Osteoblast (primary cell): ENCODE results near the gene TBC1D32. TPM values are rescaled to one million over a fixed set of nuclear protein-coding genes. Genes with fewer than 3 reads are reported as not detected.

Source experiments
- DNase-seq: peaks from one replicate; pipeline ENCODE4 v3.0.0; 2011; ENCODE audit warnings: low spot score, mixed read lengths; ENCODE audit not compliant: insufficient read length; ENCODE audit errors: missing footprints
- H2AFZ ChIP-seq: 2 replicates; pipeline ENCODE4 v1.6.0; 2011; ENCODE audit warnings: mild to moderate bottlenecking, low read length
- H3K27ac ChIP-seq: 2 replicates; pipeline ENCODE4 v1.5.1; 2011; ENCODE audit warnings: mild to moderate bottlenecking, low read depth, low read length, moderate library complexity
- H3K27me3 ChIP-seq: 2 replicates; pipeline ENCODE4 v1.6.0; 2012; ENCODE audit warnings: mild to moderate bottlenecking, control low read depth, inconsistent platforms, low read length, moderate library complexity; ENCODE audit not compliant: insufficient read depth
- H3K36me3 ChIP-seq: 2 replicates; pipeline ENCODE4 v1.5.1; 2011; ENCODE audit warnings: mild to moderate bottlenecking, low read length, control low read depth, moderate library complexity; ENCODE audit not compliant: insufficient read depth
- H3K4me1 ChIP-seq: 2 replicates; pipeline ENCODE4 v1.5.1; 2011; ENCODE audit warnings: mild to moderate bottlenecking, low read length, control low read depth, moderate library complexity; ENCODE audit not compliant: insufficient read depth
- H3K4me2 ChIP-seq: 2 replicates; pipeline ENCODE4 v1.6.0; 2011; ENCODE audit warnings: mild to moderate bottlenecking, low read length; ENCODE audit not compliant: insufficient read depth
- H3K4me3 ChIP-seq: fragments of 200-600 bp; sonication (generic); 3 replicates; pipeline ENCODE4 v1.5.1; 2012; ENCODE audit warnings: mild to moderate bottlenecking, low read length, inconsistent platforms; ENCODE audit not compliant: insufficient read depth
- H3K79me2 ChIP-seq: 2 replicates; pipeline ENCODE4 v1.6.0; 2012; ENCODE audit warnings: mild to moderate bottlenecking, low read length, control low read depth, inconsistent platforms; ENCODE audit not compliant: insufficient read depth
- H3K9me3 ChIP-seq: 2 replicates; pipeline ENCODE4 v1.5.1; 2011; ENCODE audit warnings: low read depth, low read length, control low read depth
- H4K20me1 ChIP-seq: 2 replicates; pipeline ENCODE4 v1.6.0; 2012; ENCODE audit warnings: mild to moderate bottlenecking, low read length, control low read depth; ENCODE audit not compliant: insufficient read depth
- total RNA-seq: library from RNA; depleted of rRNA; stranded (reverse); fragments of >200 nt; gene quantifications from 2 replicates; pipeline ENCODE4 v1.2.3, GENCODE V29; 2012
- TF ChIP-seq, protein P1 (sequence below): IDR thresholded peaks from 2 replicates; pipeline ENCODE4 v1.5.1; 2011; ENCODE audit warnings: mild to moderate bottlenecking, low read depth, low read length, moderate library complexity; ENCODE audit errors: extremely low read depth

TBC1D32 gene
- total RNA-seq, 1 donor, result 17.4 TPM

DNA sequence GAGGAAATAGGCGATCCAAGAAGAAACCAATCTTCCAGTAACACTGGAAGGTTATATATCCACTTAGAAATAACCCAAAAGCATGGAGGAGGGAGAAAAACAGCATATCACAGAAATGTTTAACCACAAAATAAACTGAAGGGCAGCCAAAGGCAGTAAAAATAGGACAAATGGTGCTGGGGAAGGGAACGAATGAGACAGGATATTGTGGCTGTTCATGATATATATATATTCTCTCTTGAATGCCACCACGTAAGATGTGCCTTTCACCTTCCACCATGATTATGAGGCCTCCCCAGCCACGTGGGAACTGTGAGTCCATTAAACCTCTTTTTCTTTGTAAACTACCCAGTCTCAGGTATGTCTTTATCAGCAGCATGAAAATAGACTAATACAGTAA is 162.4 kb downstream of the TBC1D32 start:
- no peaks in the 10 kb centered on the region for H3K79me2 ChIP-seq
- no peak overlapping the region for H3K4me2 ChIP-seq
- H2AFZ ChIP-seq, result no peak overlapping the region
- no peaks in the 10 kb centered on the region for H3K36me3 ChIP-seq
- no peaks in the 10 kb centered on the region for H4K20me1 ChIP-seq
- H3K27ac ChIP-seq, result no peak overlapping the region
- DNase-seq, result no peak
- H3K4me1 ChIP-seq, result no peaks in the 10 kb centered on the region
- H3K4me3 ChIP-seq, result no peak overlapping the region
- no peaks in the 10 kb centered on the region for H3K27me3 ChIP-seq
- H3K9me3 ChIP-seq, result no peaks in the 10 kb centered on the region
- TF ChIP-seq, protein P1, sequence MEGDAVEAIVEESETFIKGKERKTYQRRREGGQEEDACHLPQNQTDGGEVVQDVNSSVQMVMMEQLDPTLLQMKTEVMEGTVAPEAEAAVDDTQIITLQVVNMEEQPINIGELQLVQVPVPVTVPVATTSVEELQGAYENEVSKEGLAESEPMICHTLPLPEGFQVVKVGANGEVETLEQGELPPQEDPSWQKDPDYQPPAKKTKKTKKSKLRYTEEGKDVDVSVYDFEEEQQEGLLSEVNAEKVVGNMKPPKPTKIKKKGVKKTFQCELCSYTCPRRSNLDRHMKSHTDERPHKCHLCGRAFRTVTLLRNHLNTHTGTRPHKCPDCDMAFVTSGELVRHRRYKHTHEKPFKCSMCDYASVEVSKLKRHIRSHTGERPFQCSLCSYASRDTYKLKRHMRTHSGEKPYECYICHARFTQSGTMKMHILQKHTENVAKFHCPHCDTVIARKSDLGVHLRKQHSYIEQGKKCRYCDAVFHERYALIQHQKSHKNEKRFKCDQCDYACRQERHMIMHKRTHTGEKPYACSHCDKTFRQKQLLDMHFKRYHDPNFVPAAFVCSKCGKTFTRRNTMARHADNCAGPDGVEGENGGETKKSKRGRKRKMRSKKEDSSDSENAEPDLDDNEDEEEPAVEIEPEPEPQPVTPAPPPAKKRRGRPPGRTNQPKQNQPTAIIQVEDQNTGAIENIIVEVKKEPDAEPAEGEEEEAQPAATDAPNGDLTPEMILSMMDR, result no peak

DNA sequence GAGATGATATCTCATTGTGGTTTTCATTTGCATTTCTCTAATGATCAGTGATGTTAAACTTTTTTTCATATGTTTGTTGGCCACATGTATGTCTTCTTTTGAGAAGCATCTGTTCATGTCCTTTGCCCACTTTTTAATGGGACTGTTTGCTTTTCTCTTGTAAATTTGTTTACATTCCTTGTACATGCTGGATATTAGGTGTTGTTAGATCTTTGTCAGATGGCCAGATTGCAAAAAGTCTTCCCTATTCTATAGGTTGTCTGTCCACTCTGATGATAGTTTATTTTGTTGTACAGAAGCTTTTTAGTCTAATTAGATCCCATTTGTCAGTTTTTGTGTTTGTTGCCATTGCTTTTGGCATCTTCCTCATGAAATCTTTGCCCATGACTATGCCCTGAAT is 172.4 kb downstream of the TBC1D32 start:
- TF ChIP-seq, protein P1, result no peak
- H2AFZ ChIP-seq, result no peak overlapping the region
- no peak overlapping the region for H3K4me2 ChIP-seq
- H3K9me3 ChIP-seq, result no peaks in the 10 kb centered on the region
- peaks cover 6% of the 10 kb centered on the region for H3K4me1 ChIP-seq
- DNase-seq, result no peak
- H3K27me3 ChIP-seq, result no peaks in the 10 kb centered on the region
- H3K4me3 ChIP-seq, result no peak overlapping the region
- H4K20me1 ChIP-seq, result no peaks in the 10 kb centered on the region
- H3K27ac ChIP-seq, result no peak overlapping the region
- H3K36me3 ChIP-seq, result no peaks in the 10 kb centered on the region
- no peaks in the 10 kb centered on the region for H3K79me2 ChIP-seq

GRCh38 chr6:121160276-121160675 is 174.0 kb downstream of the TBC1D32 start:
- no peak overlapping the region for H3K27ac ChIP-seq
- H3K27me3 ChIP-seq, result no peaks in the 10 kb centered on the region
- no peaks in the 10 kb centered on the region for H3K36me3 ChIP-seq
- peaks cover 6% of the 10 kb centered on the region for H3K4me1 ChIP-seq
- H3K79me2 ChIP-seq, result no peaks in the 10 kb centered on the region
- H4K20me1 ChIP-seq, result no peaks in the 10 kb centered on the region
- no peaks in the 10 kb centered on the region for H3K9me3 ChIP-seq
- DNase-seq, result no peak
- no peak overlapping the region for H2AFZ ChIP-seq
- TF ChIP-seq, protein P1, result no peak
- no peak overlapping the region for H3K4me3 ChIP-seq
- H3K4me2 ChIP-seq, result no peak overlapping the region

GRCh38 chr6:121158891-121159290 is 175.4 kb downstream of the TBC1D32 start:
- H4K20me1 ChIP-seq, result no peaks in the 10 kb centered on the region
- H3K4me2 ChIP-seq, result no peak overlapping the region
- no peak overlapping the region for H2AFZ ChIP-seq
- no peaks in the 10 kb centered on the region for H3K9me3 ChIP-seq
- no peaks in the 10 kb centered on the region for H3K36me3 ChIP-seq
- H3K4me1 ChIP-seq, result peaks cover 6% of the 10 kb centered on the region
- H3K79me2 ChIP-seq, result no peaks in the 10 kb centered on the region
- DNase-seq, result no peak
- TF ChIP-seq, protein P1, result no peak
- no peaks in the 10 kb centered on the region for H3K27me3 ChIP-seq
- no peak overlapping the region for H3K4me3 ChIP-seq
- H3K27ac ChIP-seq, result no peak overlapping the region
